ENCODE data around the gene CREB3L2. TPM values are rescaled to one million over a fixed set of nuclear protein-coding genes. Genes with fewer than 3 reads are reported as not detected.

The CREB3L2 gene
- total and polyA plus RNA-seq, 2 of the 8 experiments (the other 6 are each of a cell fraction or from before 2014, with no cell fraction given): 14.4 to 48.3 TPM

DNA sequence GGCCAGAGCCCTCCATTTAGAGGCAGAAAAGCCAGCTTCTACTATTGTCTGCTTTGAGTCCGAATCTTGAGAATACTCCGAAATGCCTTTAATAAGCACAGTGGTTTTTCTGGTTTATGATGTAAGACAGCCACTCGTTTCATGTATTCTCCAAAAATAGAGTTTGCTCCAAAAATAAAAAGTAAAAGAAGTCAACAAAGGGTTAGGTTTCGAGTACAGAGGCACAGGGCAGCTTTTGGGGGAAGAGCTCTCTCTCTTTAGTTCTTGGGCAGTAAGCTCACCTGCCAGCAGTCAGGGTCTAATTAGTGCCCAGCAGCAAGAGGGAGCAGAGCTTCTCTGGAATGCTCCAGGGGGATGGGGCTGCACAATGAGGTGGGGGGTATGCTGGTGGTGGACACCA lies 20.2 kb downstream of the CREB3L2 start:
- H3K4me3 ChIP-seq (ENCODE audit: extremely low read depth in 1 of 4, insufficient read depth in 2 of 4, low read depth in 3 of 4, low read length in 4 of 4): no peak overlapping the region
- H3K36me3 ChIP-seq (ENCODE audit: control insufficient read depth in 2 of 4, insufficient read depth in 4 of 4, low read length in 3 of 4): peaks cover 0 to 4% (median 1%) of the 10 kb centered on the region in 4 experiments; a peak in 2 of 8 replicates
- 79% methylated on average over 4 of the region's 4 CpGs; no CpG with 5 or more reads in 1 of the 2 experiments for WGBS, 2 experiments (ENCODE audit: extremely low coverage in 1 of 2, insufficient coverage in 1 of 2, insufficient read length in 1 of 2, insufficient replicate concordance in 2 of 2, low coverage in 1 of 2, low lambda C conversion rate in 2 of 2, missing lambda C conversion rate in 1 of 2)
- no peak overlapping the region for H3K14ac ChIP-seq (ENCODE audit: insufficient read length)
- H2BK20ac ChIP-seq (ENCODE audit: low read length): no peak overlapping the region
- peaks cover 21 to 84% of the 10 kb centered on the region in 2 experiments for H3K79me2 ChIP-seq (ENCODE audit: control insufficient read depth in 1 of 2, insufficient read depth in 2 of 2, low read length in 2 of 2)
- no peak overlapping the region for H4K8ac ChIP-seq (ENCODE audit: extremely low read depth, insufficient read depth, low read length)
- H3K23ac ChIP-seq (ENCODE audit: insufficient read length): no peak overlapping the region
- H3K27me3 ChIP-seq (replicated peaks in 1 of 4; ENCODE audit: control insufficient read depth in 3 of 4, extremely low read depth in 1 of 4, insufficient read depth in 3 of 4, low read length in 3 of 4): no peaks in the 10 kb centered on the region
- TF ChIP-seq CTBP2 (IDR thresholded peaks at IDR 0.05; ENCODE audit: borderline replicate concordance, insufficient read depth, insufficient read length, low read length) (no peak), SRF (IDR thresholded peaks at IDR 0.05; ENCODE audit: low read depth, low read length) (no peak), POLR2AphosphoS5 (IDR thresholded peaks at IDR 0.05; ENCODE audit: low read depth, low read length) (no peak), NANOG (IDR thresholded peaks at IDR 0.05; ENCODE audit: insufficient read depth, low read depth, low read length, poor library complexity, severe bottlenecking) (no peak)
- TF ChIP-seq, protein P1, sequence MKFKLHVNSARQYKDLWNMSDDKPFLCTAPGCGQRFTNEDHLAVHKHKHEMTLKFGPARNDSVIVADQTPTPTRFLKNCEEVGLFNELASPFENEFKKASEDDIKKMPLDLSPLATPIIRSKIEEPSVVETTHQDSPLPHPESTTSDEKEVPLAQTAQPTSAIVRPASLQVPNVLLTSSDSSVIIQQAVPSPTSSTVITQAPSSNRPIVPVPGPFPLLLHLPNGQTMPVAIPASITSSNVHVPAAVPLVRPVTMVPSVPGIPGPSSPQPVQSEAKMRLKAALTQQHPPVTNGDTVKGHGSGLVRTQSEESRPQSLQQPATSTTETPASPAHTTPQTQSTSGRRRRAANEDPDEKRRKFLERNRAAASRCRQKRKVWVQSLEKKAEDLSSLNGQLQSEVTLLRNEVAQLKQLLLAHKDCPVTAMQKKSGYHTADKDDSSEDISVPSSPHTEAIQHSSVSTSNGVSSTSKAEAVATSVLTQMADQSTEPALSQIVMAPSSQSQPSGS (IDR thresholded peaks at IDR 0.05; ENCODE audit: low read length): no peak
- TF ChIP-seq, protein P2, sequence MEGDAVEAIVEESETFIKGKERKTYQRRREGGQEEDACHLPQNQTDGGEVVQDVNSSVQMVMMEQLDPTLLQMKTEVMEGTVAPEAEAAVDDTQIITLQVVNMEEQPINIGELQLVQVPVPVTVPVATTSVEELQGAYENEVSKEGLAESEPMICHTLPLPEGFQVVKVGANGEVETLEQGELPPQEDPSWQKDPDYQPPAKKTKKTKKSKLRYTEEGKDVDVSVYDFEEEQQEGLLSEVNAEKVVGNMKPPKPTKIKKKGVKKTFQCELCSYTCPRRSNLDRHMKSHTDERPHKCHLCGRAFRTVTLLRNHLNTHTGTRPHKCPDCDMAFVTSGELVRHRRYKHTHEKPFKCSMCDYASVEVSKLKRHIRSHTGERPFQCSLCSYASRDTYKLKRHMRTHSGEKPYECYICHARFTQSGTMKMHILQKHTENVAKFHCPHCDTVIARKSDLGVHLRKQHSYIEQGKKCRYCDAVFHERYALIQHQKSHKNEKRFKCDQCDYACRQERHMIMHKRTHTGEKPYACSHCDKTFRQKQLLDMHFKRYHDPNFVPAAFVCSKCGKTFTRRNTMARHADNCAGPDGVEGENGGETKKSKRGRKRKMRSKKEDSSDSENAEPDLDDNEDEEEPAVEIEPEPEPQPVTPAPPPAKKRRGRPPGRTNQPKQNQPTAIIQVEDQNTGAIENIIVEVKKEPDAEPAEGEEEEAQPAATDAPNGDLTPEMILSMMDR (IDR thresholded peaks at IDR 0.05; ENCODE audit: control extremely low read depth in 1 of 3, insufficient read depth in 1 of 3, low read depth in 1 of 3, low read length in 3 of 3): no peak
- H3K9me3 ChIP-seq (ENCODE audit: insufficient read depth in 2 of 2, low read depth in 1 of 2, low read length in 1 of 2): peaks cover 2 to 6% of the 10 kb centered on the region in 2 experiments; a peak in 1 of 4 replicates
- no peak overlapping the region for H3K4me2 ChIP-seq (ENCODE audit: insufficient read depth in 1 of 2, low read depth in 2 of 2, low read length in 2 of 2)
- H2BK120ac ChIP-seq (replicated peaks; ENCODE audit: low read depth, low read length): no peak overlapping the region
- H2BK5ac ChIP-seq (ENCODE audit: low read depth, low read length): no peak overlapping the region
- H3K9ac ChIP-seq (replicated peaks in 1 of 4; ENCODE audit: extremely low read depth in 1 of 4, low read depth in 3 of 4, low read length in 3 of 4): no peak overlapping the region
- no peak overlapping the region for H4K91ac ChIP-seq (replicated peaks; ENCODE audit: insufficient read length, low read length)
- POLR2A ChIA-PET (ENCODE audit: partially characterized antibody): no interaction called here
- no peak overlapping the region for H2BK12ac ChIP-seq (ENCODE audit: low read depth, low read length)
- no peak overlapping the region for H2AK5ac ChIP-seq (ENCODE audit: low read depth, low read length)
- DNase-seq (ENCODE audit: low read depth in 1 of 2, low spot score in 2 of 2): no peak
- H3K18ac ChIP-seq (ENCODE audit: extremely low read depth, low read length): no peak overlapping the region
- no peak overlapping the region for H3K4ac ChIP-seq (replicated peaks; ENCODE audit: insufficient read length, low read depth, low read length)
- no peak overlapping the region for H2BK15ac ChIP-seq (ENCODE audit: low read length)
- FAIRE-seq: no peak
- CTCF ChIA-PET (ENCODE audit: partially characterized antibody): interaction anchor here (0.6 to 1.3 kb wide), 7 partner anchors 10 to 77 kb away, joined by 3 to 5 read pairs (median 3); no protein-coding TSS in a partner anchor
- peaks cover 0 to 3% of the 10 kb centered on the region in 2 experiments for H4K20me1 ChIP-seq (replicated peaks in 1 of 2; ENCODE audit: control insufficient read depth in 1 of 2, insufficient read depth in 2 of 2, low read length in 2 of 2)
- H3K23me2 ChIP-seq (ENCODE audit: low read depth, low read length): no peaks in the 10 kb centered on the region
- no peak overlapping the region for H3K27ac ChIP-seq (ENCODE audit: low read depth, low read length)
- no peak overlapping the region for H3K56ac ChIP-seq (replicated peaks; ENCODE audit: insufficient read length, low read depth, low read length)
- H3K79me1 ChIP-seq (ENCODE audit: low read depth, low read length): peaks cover 11% of the 10 kb centered on the region
- H4K5ac ChIP-seq (ENCODE audit: insufficient read length, low read depth, low read length): no peak overlapping the region
- H3K4me1 ChIP-seq (replicated peaks in 1 of 4; ENCODE audit: control insufficient read depth in 3 of 4, insufficient read depth in 4 of 4, low read length in 3 of 4): peaks cover 0 to 3% (median 1%) of the 10 kb centered on the region in 4 experiments; a peak in 3 of 7 replicates
- H2AFZ ChIP-seq (ENCODE audit: low read length): no peak overlapping the region
